Transverse colon (tissue), 4 donors: ENCODE data around the gene BLTP1. TPM values are rescaled to one million over a fixed set of nuclear protein-coding genes. Genes with fewer than 3 reads are reported as not detected.

Experiments
- DNase-seq: peaks from one replicate; pipeline ENCODE4 v3.0.0-alpha.2; 2019
- H3K27ac ChIP-seq, 4 donors: fragments of 200-600 bp; sonication (generic); 2 replicates each; pipeline ENCODE4 v1.5.1; 2016 to 2018; ENCODE audit warnings: inconsistent platforms in 4 of 4
- H3K27me3 ChIP-seq: fragments of 200-600 bp; sonication (generic); 2 replicates; pipeline ENCODE4 v1.5.1; 2017; ENCODE audit warnings: inconsistent platforms
- H3K36me3 ChIP-seq, 4 donors: fragments of 200-600 bp; sonication (generic); 2 replicates each; pipeline ENCODE4 v1.5.1; 2017 to 2019; ENCODE audit warnings: inconsistent platforms in 4 of 4
- H3K4me1 ChIP-seq, 4 donors: fragments of 200-600 bp; sonication (generic); 2 replicates each; pipeline ENCODE4 v1.5.1; 2017 to 2020; ENCODE audit warnings: inconsistent platforms in 4 of 4
- H3K4me3 ChIP-seq, 4 donors: fragments of 200-600 bp; sonication (generic); 1 replicate in 1 of 4; 2 replicates in 3 of 4; pipeline versions ENCODE4 v1.5.1 to v1.6.1; 2017 to 2019; ENCODE audit warnings: inconsistent platforms in 4 of 4
- H3K9me3 ChIP-seq, 2 donors: fragments of 200-600 bp; sonication (generic); 2 replicates each; pipeline ENCODE4 v1.5.1; 2017 to 2019; ENCODE audit warnings: inconsistent platforms in 2 of 2
- CTCF ChIP-seq, 5 experiments: fragments of 200-600 bp in 3 of 5; fragments of 450-650 bp in 2 of 5; sonication (generic) in 3 of 5; IDR thresholded peaks; 1 replicate in 2 of 5; 2 replicates in 3 of 5; pipeline ENCODE4 v1.5.1; 2016 to 2017; ENCODE audit warnings: antibody characterized with exemption in 5 of 5, inconsistent platforms in 3 of 5, mild to moderate bottlenecking in 2 of 5, moderate library complexity in 1 of 5
- EP300 ChIP-seq: sonication (generic); formaldehyde crosslinking; IDR thresholded peaks from one replicate; pipeline ENCODE4 v1.6.1; 2017; ENCODE audit warnings: antibody characterized with exemption, low read depth
- POLR2A ChIP-seq: fragments of 450-650 bp; IDR thresholded peaks from one replicate; pipeline ENCODE4 v1.6.1; 2016; ENCODE audit warnings: antibody characterized with exemption, mild to moderate bottlenecking, moderate library complexity
- POLR2AphosphoS5 ChIP-seq, 3 donors: sonication (generic); formaldehyde crosslinking; IDR thresholded peaks; one replicate each; pipeline ENCODE4 v1.6.1; 2016; ENCODE audit warnings: antibody characterized with exemption in 3 of 3
- WGBS, 2 donors: methylation state at CpG; one replicate each; pipeline ENCODE4 v1.1.5; 2018; ENCODE audit warnings: low coverage in 1 of 2; 5-methylcytosine and 5-hydroxymethylcytosine counted together
- in situ Hi-C, 4 donors: fragments of 200-750 bp; cut with MboI; loops; one replicate each; pipeline versions ENCODE4 v1.15.0 to v1.15.1; 2017; ENCODE audit warnings: low sequenced_read_pairs in 3 of 4, low pct_ligation_motif_present in 1 of 4, low pct_unique_long_range_greater_than_20kb in 1 of 4
- intact Hi-C: fragments of 100-400 bp; cut with DNase I; formaldehyde crosslinking; loops from one replicate; pipeline ENCODE4 v1.15.1; 2023; ENCODE audit warnings: low total_unique reads
- total RNA-seq, 4 donors: library from RNA; depleted of rRNA; stranded (reverse); fragments of >200 nt; gene quantifications; one replicate each; pipeline ENCODE4 v1.1.0, GENCODE V29; 2016

Gene BLTP1
- total RNA-seq, 4 donors from 2014 or later = 98.7 to 227 (median 150) TPM

GRCh38 chr4:122118243-122118642 is 33.9 kb upstream of the BLTP1 start:
- WGBS, 2 donors = 43 to 74% methylated on average over 1 of the region's 1 CpG
- no peak for DNase-seq
- TF ChIP-seq POLR2A (no peak), CTCF (IDR thresholded peaks at IDR 0.05) (no peak), POLR2AphosphoS5 (IDR thresholded peaks at IDR 0.05) (no peak), EP300 (no peak)
- no peaks in the 10 kb centered on the region for H3K9me3 ChIP-seq
- no peaks in the 10 kb centered on the region for H3K36me3 ChIP-seq
- in situ Hi-C loops (no loop called here), intact Hi-C loops (no loop called here)
- H3K27ac ChIP-seq = no peak overlapping the region
- no peaks in the 10 kb centered on the region for H3K27me3 ChIP-seq
- no peaks in the 10 kb centered on the region for H3K4me1 ChIP-seq
- H3K4me3 ChIP-seq = no peak overlapping the region

GRCh38 chr4:122119739-122120138 is 32.4 kb upstream of the BLTP1 start:
- in situ Hi-C loops = no loop called here
- no peak overlapping the region for H3K27ac ChIP-seq

GRCh38 chr4:122121593-122121992 is 30.5 kb upstream of the BLTP1 start:
- WGBS, 2 donors = 78 to 89% methylated on average over 2 of the region's 2 CpGs
- in situ Hi-C loops = no loop called here
- Histone ChIP-seq H3K9me3 (no peaks in the 10 kb centered on the region), H3K27ac (no peak overlapping the region), H3K27me3 (no peaks in the 10 kb centered on the region), H3K4me3 (no peak overlapping the region), H3K36me3 (no peaks in the 10 kb centered on the region), H3K4me1 (no peaks in the 10 kb centered on the region)
- DNase-seq = no peak
- TF ChIP-seq CTCF (IDR thresholded peaks at IDR 0.05) = no peak
- no peak for TF ChIP-seq EP300
- no peak for TF ChIP-seq POLR2A
- TF ChIP-seq POLR2AphosphoS5 (IDR thresholded peaks at IDR 0.05) = no peak
- intact Hi-C loops = no loop called here

More at GRCh38 chr4:122119739-122120138, 32.4 kb upstream of the BLTP1 start:
- no peak for DNase-seq
- intact Hi-C loops = no loop called here
- TF ChIP-seq CTCF (IDR thresholded peaks at IDR 0.05) = no peak
- TF ChIP-seq POLR2A = no peak
- TF ChIP-seq EP300 = no peak
- no peak for TF ChIP-seq POLR2AphosphoS5 (IDR thresholded peaks at IDR 0.05)
- Histone ChIP-seq H3K36me3 (no peaks in the 10 kb centered on the region), H3K9me3 (no peaks in the 10 kb centered on the region), H3K27me3 (no peaks in the 10 kb centered on the region), H3K4me1 (no peaks in the 10 kb centered on the region), H3K4me3 (no peak overlapping the region)
- WGBS, 2 donors = 95 to 100% methylated on average over 1 of the region's 1 CpG

- no peaks in the 10 kb centered on the region for H3K4me1 ChIP-seq
- TF ChIP-seq CTCF (IDR thresholded peaks at IDR 0.05) = no peak
- no peak for TF ChIP-seq POLR2A
- no peak for TF ChIP-seq POLR2AphosphoS5 (IDR thresholded peaks at IDR 0.05)
- TF ChIP-seq EP300 = no peak
- 68 to 81% methylated on average over 2 of the region's 2 CpGs for WGBS, 2 donors
- no peak for DNase-seq
- in situ Hi-C loops = no loop called here
- no peak overlapping the region for H3K4me3 ChIP-seq
- H3K36me3 ChIP-seq = no peaks in the 10 kb centered on the region
- H3K27ac ChIP-seq = no peak overlapping the region
- no peaks in the 10 kb centered on the region for H3K9me3 ChIP-seq
- intact Hi-C loops = no loop called here
- no peaks in the 10 kb centered on the region for H3K27me3 ChIP-seq
These were observed 30.0 kb upstream of the BLTP1 start for GRCh38 chr4:122122083-122122482.
